Keratinocyte (primary cell): ENCODE results near the gene ZNRD2. TPM values are rescaled to one million over a fixed set of nuclear protein-coding genes. Genes with fewer than 3 reads are reported as not detected.

Source experiments
- DNase-seq: peaks from one replicate; pipeline ENCODE4 v3.0.0-alpha.2; 2011; ENCODE audit warnings: low read depth, missing footprints, low spot score
- FAIRE-seq: peaks from 2 replicates; lab custom pipeline; 2011; peaks lifted over from hg19 to GRCh38; lab: Jason Lieb, UNC
- H2AFZ ChIP-seq: 2 replicates; pipeline ENCODE4 v1.6.0; 2012; ENCODE audit warnings: low read length, control low read depth, inconsistent platforms; ENCODE audit not compliant: control insufficient read depth
- H3K27ac ChIP-seq: 2 replicates; pipeline ENCODE4 v1.5.1; 2011; ENCODE audit warnings: low read length; ENCODE audit not compliant: control insufficient read depth, insufficient read depth
- H3K27me3 ChIP-seq: 3 replicates; pipeline ENCODE4 v1.6.0; 2011; ENCODE audit warnings: low read length; ENCODE audit not compliant: control insufficient read depth, insufficient read depth; ENCODE audit errors: extremely low read depth
- H3K36me3 ChIP-seq, 2 experiments: 2 replicates in 1 of 2; 3 replicates in 1 of 2; pipeline ENCODE4 v1.5.1; 2011; ENCODE audit warnings: low read length in 2 of 2, mild to moderate bottlenecking in 1 of 2; ENCODE audit not compliant: control insufficient read depth in 2 of 2, insufficient read depth in 2 of 2; ENCODE audit errors: extremely low read depth in 1 of 2
- H3K4me1 ChIP-seq: 3 replicates; pipeline ENCODE4 v1.5.1; 2011; ENCODE audit warnings: low read length; ENCODE audit not compliant: control insufficient read depth, insufficient read depth; ENCODE audit errors: extremely low read depth
- H3K4me2 ChIP-seq: 3 replicates; pipeline ENCODE4 v1.6.0; 2011; ENCODE audit warnings: low read depth, low read length; ENCODE audit not compliant: control insufficient read depth, insufficient read depth; ENCODE audit errors: extremely low read depth
- H3K4me3 ChIP-seq, 3 experiments: fragments of 200-600 bp in 1 of 3; sonication (generic) in 1 of 3; 2 replicates in 2 of 3; 3 replicates in 1 of 3; pipeline ENCODE4 v1.5.1; 2011 to 2016; ENCODE audit warnings: low read length in 3 of 3, mild to moderate bottlenecking in 3 of 3, control low read depth in 2 of 3, inconsistent platforms in 1 of 3, low read depth in 1 of 3, mixed read lengths in 1 of 3, mixed run types in 1 of 3, moderate library complexity in 1 of 3; ENCODE audit not compliant: control insufficient read depth in 2 of 3, insufficient read depth in 2 of 3; ENCODE audit errors: extremely low read depth in 1 of 3
- H3K79me2 ChIP-seq: 2 replicates; pipeline ENCODE4 v1.6.0; 2012; ENCODE audit warnings: low read length; ENCODE audit not compliant: control insufficient read depth, insufficient read depth
- H3K9ac ChIP-seq: 3 replicates; pipeline ENCODE4 v1.6.0; 2011; ENCODE audit warnings: low read length; ENCODE audit not compliant: control insufficient read depth, insufficient read depth; ENCODE audit errors: extremely low read depth
- H3K9me1 ChIP-seq: 3 replicates; pipeline ENCODE4 v1.6.0; 2011; ENCODE audit warnings: low read length; ENCODE audit not compliant: control insufficient read depth, insufficient read depth; ENCODE audit errors: extremely low read depth
- H3K9me3 ChIP-seq: 2 replicates; pipeline ENCODE4 v1.5.1; 2012; ENCODE audit warnings: low read depth, low read length; ENCODE audit not compliant: control insufficient read depth
- H4K20me1 ChIP-seq: 3 replicates; pipeline ENCODE4 v1.6.0; 2011; ENCODE audit warnings: low read length; ENCODE audit not compliant: control insufficient read depth, insufficient read depth; ENCODE audit errors: extremely low read depth
- EZH2 ChIP-seq: IDR thresholded peaks from one replicate; pipeline ENCODE4 v1.6.1; 2012; ENCODE audit warnings: inconsistent platforms, mild to moderate bottlenecking, low read length, moderate library complexity
- dilution Hi-C: fragments of 300-500 bp; cut with MboI; formaldehyde crosslinking; loops from one replicate; pipeline ENCODE4 v1.7.0; 2020; ENCODE audit warnings: low sequenced_read_pairs; ENCODE audit not compliant: extremely low pct_ligation_motif_present
- polyA plus RNA-seq, 5 experiments: library from polyadenylated mRNA; depleted of rRNA in 3 of 5; stranded (reverse) in 3 of 5; stranded (forward) in 1 of 5; unstranded in 1 of 5; fragments of >200 nt; gene quantifications; 1 replicate in 1 of 5; 2 replicates in 3 of 5; 3 replicates in 1 of 5; pipeline versions ENCODE4 v1.2.1 to v1.2.3, GENCODE V29; 2011 to 2012; ENCODE audit warnings: missing spikeins in 2 of 5, low read depth in 1 of 5, low replicate concordance in 1 of 5
- TF ChIP-seq, protein P1 (sequence below), 3 experiments: IDR thresholded peaks in 1 of 3; conservative IDR thresholded peaks in 1 of 3; optimal IDR thresholded peaks in 1 of 3; 2 replicates in 2 of 3; 3 replicates in 1 of 3; pipeline versions ENCODE3 to v1.5.1; 2011; ENCODE audit warnings: low read length in 3 of 3, mild to moderate bottlenecking in 3 of 3, moderate library complexity in 2 of 3, control low read depth in 1 of 3, inconsistent platforms in 1 of 3; ENCODE audit not compliant: insufficient read depth in 2 of 3; ENCODE audit errors: extremely low read depth in 1 of 3

ZNRD2 gene
- polyA plus RNA-seq, 1 donor (not counting 4 experiments of a cell fraction or from before 2014, with no cell fraction given) = 33.6 TPM

- peaks cover 14% of the 10 kb centered on the region for H3K4me1 ChIP-seq
- peak overlapping the region; percentile 42 to 67 (median 65) for H3K4me3 ChIP-seq
- peak; percentile 44 for FAIRE-seq
- peak overlapping the region; percentile 73 for H2AFZ ChIP-seq
- dilution Hi-C loops = no loop called here
- H3K27me3 ChIP-seq = no peaks in the 10 kb centered on the region
- peak overlapping the region; percentile 53 for H3K27ac ChIP-seq
- H4K20me1 ChIP-seq = peaks cover 3% of the 10 kb centered on the region
- peaks cover 6 to 8% of the 10 kb centered on the region in 2 experiments for H3K36me3 ChIP-seq
- no peaks in the 10 kb centered on the region for H3K9me3 ChIP-seq
- H3K9ac ChIP-seq = peak overlapping the region; percentile 69
- no peak for DNase-seq
- TF ChIP-seq, protein P1, sequence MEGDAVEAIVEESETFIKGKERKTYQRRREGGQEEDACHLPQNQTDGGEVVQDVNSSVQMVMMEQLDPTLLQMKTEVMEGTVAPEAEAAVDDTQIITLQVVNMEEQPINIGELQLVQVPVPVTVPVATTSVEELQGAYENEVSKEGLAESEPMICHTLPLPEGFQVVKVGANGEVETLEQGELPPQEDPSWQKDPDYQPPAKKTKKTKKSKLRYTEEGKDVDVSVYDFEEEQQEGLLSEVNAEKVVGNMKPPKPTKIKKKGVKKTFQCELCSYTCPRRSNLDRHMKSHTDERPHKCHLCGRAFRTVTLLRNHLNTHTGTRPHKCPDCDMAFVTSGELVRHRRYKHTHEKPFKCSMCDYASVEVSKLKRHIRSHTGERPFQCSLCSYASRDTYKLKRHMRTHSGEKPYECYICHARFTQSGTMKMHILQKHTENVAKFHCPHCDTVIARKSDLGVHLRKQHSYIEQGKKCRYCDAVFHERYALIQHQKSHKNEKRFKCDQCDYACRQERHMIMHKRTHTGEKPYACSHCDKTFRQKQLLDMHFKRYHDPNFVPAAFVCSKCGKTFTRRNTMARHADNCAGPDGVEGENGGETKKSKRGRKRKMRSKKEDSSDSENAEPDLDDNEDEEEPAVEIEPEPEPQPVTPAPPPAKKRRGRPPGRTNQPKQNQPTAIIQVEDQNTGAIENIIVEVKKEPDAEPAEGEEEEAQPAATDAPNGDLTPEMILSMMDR (optimal IDR thresholded peaks at IDR 0.05 in 1 of 3, IDR thresholded peaks at IDR 0.05 in 1 of 3, conservative IDR thresholded peaks at IDR 0.05 in 1 of 3; ENCODE audit: extremely low read depth in 1 of 3, insufficient read depth in 2 of 3, low read length in 3 of 3) = peak; percentile 73 to 90 (median 78)
- TF ChIP-seq EZH2 = no peak
- H3K4me2 ChIP-seq = peak overlapping the region; percentile 79
- no peaks in the 10 kb centered on the region for H3K79me2 ChIP-seq
- no peaks in the 10 kb centered on the region for H3K9me1 ChIP-seq
Observed at GRCh38 chr11:65540290-65541092, 29.8 kb upstream of the ZNRD2 start.

GRCh38 chr11:65541093-65541982 lies 28.9 kb upstream of the ZNRD2 start:
- Histone ChIP-seq H3K4me1 (peaks cover 14% of the 10 kb centered on the region), H4K20me1 (peaks cover 3% of the 10 kb centered on the region), H3K9me3 (no peaks in the 10 kb centered on the region), H2AFZ (no peak overlapping the region), H3K4me2 (peak overlapping the region; percentile 79), H3K36me3 (peaks cover 6 to 7% of the 10 kb centered on the region in 2 experiments), H3K9me1 (no peaks in the 10 kb centered on the region), H3K79me2 (no peaks in the 10 kb centered on the region), H3K4me3 (peak overlapping the region; percentile 42 to 67 (median 65)), H3K27me3 (no peaks in the 10 kb centered on the region), H3K27ac (peak overlapping the region; percentile 53), H3K9ac (peak overlapping the region; percentile 63)
- TF ChIP-seq, protein P1 (optimal IDR thresholded peaks at IDR 0.05 in 1 of 3, IDR thresholded peaks at IDR 0.05 in 1 of 3, conservative IDR thresholded peaks at IDR 0.05 in 1 of 3; ENCODE audit: extremely low read depth in 1 of 3, insufficient read depth in 2 of 3, low read length in 3 of 3) = no peak
- no peak for TF ChIP-seq EZH2
- DNase-seq = no peak
- dilution Hi-C loops = no loop called here
- peak; percentile 98 for FAIRE-seq
